ENCODE data around the gene OR10V1. TPM values are rescaled to one million over a fixed set of nuclear protein-coding genes. Genes with fewer than 3 reads are reported as not detected.

The OR10V1 gene
- total and polyA plus RNA-seq, 11 donors = not detected

DNA sequence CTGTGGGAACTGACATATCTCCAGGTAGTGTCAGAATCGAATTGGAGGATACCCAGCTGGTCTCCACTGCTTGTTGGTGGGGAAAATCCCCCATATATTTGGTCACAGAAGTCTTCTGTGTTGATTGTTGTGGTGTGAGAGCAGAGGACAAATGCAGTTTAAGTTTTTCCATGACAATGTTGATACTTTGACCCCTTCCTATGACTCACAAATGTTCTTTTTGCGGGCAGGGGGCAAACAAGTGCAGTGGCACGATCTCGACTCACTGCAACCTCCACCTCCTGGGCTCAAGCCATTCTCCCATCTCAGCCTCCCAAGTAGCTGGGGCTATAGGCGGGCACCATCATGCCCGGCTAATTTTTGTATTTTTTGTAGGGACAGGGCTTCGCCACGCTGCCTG lies 37.4 kb downstream of the OR10V1 start:
- no peak for DNase-seq
- Histone ChIP-seq H3K36me3 (no peaks in the 10 kb centered on the region), H3K4me1 (no peaks in the 10 kb centered on the region), H3K9me3 (no peaks in the 10 kb centered on the region), H3K4me3 (no peak overlapping the region), H3K27me3 (no peaks in the 10 kb centered on the region), H3K27ac (no peak overlapping the region)
- TF ChIP-seq, protein P1, sequence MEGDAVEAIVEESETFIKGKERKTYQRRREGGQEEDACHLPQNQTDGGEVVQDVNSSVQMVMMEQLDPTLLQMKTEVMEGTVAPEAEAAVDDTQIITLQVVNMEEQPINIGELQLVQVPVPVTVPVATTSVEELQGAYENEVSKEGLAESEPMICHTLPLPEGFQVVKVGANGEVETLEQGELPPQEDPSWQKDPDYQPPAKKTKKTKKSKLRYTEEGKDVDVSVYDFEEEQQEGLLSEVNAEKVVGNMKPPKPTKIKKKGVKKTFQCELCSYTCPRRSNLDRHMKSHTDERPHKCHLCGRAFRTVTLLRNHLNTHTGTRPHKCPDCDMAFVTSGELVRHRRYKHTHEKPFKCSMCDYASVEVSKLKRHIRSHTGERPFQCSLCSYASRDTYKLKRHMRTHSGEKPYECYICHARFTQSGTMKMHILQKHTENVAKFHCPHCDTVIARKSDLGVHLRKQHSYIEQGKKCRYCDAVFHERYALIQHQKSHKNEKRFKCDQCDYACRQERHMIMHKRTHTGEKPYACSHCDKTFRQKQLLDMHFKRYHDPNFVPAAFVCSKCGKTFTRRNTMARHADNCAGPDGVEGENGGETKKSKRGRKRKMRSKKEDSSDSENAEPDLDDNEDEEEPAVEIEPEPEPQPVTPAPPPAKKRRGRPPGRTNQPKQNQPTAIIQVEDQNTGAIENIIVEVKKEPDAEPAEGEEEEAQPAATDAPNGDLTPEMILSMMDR (IDR thresholded peaks at IDR 0.05) = no peak
- TF ChIP-seq POLR2A (IDR thresholded peaks at IDR 0.05) = no peak
- intact Hi-C loops (cut with DNase I) = loop anchor here in 5 of 10 donors (5.0 to 10.0 kb wide), 5 partner anchors 79 to 139 kb away; partner anchors contain the start of gene STX3 (in 1 of the 5)
- no peak for ATAC-seq
- WGBS, 4 donors = 87 to 88% (median 87%) methylated on average over 8 of the region's 8 CpGs

DNA sequence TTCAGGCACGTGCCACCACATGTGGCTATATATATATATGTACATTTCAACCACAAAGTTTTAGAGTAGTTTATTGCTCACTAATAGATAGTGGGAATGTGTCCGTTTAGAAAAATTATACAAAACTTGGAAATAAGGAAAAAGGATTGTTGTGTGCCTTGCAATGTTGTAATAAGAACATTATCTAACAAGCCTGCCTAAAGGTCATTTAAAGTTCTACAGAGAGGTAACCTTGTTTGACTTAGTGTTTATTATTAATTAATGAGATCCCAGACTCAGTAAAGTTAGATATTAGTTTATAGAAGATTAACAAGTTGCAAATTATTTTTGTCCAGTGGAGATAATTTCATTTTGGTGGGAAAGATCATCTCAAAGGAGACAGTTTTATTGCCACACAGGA lies 39.4 kb downstream of the OR10V1 start:
- no peak for DNase-seq
- WGBS, 4 donors = 74 to 82% (median 80%) methylated on average over 2 of the region's 2 CpGs
- TF ChIP-seq, protein P1 (IDR thresholded peaks at IDR 0.05) = no peak
- no peak for TF ChIP-seq POLR2A (IDR thresholded peaks at IDR 0.05)
- Histone ChIP-seq H3K36me3 (no peaks in the 10 kb centered on the region), H3K27me3 (no peaks in the 10 kb centered on the region), H3K4me3 (no peak overlapping the region), H3K4me1 (peaks cover 0 to 10% (median 7%) of the 10 kb centered on the region in 12 donors), H3K27ac (no peak overlapping the region), H3K9me3 (no peaks in the 10 kb centered on the region)
- no peak for ATAC-seq
- intact Hi-C loops (cut with DNase I) = loop anchor here in 2 of 10 donors (10.0 kb wide), 3 partner anchors 81 to 129 kb away; partner anchors contain the start of gene STX3 (in 1 of the 2)

DNA sequence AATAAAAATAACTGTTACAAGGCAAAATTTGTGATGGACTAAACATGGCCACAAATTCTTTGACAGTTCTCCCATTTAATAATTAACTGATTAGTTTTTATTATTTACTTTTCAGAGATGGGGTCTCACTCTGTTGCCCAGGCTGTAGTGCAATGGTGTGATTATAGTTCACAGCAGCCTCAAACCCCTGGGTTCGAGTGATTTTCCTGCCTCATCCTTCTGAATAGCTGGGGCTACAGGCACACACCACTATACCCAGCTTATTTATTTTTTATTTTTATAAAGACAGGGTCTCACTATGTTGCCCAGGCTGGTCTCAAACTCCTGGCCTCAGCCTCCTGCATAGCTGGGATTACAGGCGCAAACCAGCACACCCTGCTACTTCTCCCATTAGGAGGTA lies 40.4 kb downstream of the OR10V1 start:
- H3K27ac ChIP-seq = no peak overlapping the region
- H3K4me3 ChIP-seq = no peak overlapping the region
- no peak for TF ChIP-seq POLR2A (IDR thresholded peaks at IDR 0.05)
- TF ChIP-seq, protein P1 (IDR thresholded peaks at IDR 0.05) = no peak
- no peak for ATAC-seq
- WGBS, 4 donors = 86 to 96% (median 87%) methylated on average over 2 of the region's 2 CpGs
- DNase-seq = no peak
- peaks cover 0 to 12% (median 7%) of the 10 kb centered on the region in 12 donors for H3K4me1 ChIP-seq
- no peaks in the 10 kb centered on the region for H3K9me3 ChIP-seq
- no peaks in the 10 kb centered on the region for H3K36me3 ChIP-seq
- intact Hi-C loops (cut with DNase I) = loop anchor here in 2 of 10 donors (10.0 kb wide), 3 partner anchors 82 to 128 kb away; partner anchors contain the start of gene STX3 (in 1 of the 2)
- H3K27me3 ChIP-seq = no peaks in the 10 kb centered on the region

DNA sequence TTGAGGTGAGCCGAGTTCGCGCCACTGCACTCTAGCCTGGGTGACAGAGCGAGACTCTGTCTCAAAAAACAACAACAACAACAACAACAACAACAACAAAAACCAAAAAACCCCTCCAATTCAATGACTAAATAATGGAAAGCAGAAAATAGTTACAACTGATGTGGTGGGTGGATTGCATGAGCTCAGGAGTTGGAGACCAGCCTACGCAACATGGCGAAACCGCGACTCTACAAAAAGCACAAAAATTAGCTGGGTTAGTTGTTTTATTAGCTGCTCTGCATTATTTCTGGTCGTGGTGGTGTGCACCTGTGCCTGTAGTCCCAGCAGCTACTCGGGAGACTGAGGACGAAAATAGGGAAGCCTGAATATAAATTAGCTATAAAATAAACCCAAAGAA lies 42.2 kb downstream of the OR10V1 start:
- no peak for TF ChIP-seq POLR2A (IDR thresholded peaks at IDR 0.05)
- TF ChIP-seq, protein P1 (IDR thresholded peaks at IDR 0.05) = no peak
- H3K4me3 ChIP-seq = no peak overlapping the region
- WGBS, 4 donors = 93 to 96% (median 94%) methylated on average over 11 of the region's 11 CpGs
- intact Hi-C loops (cut with DNase I) = loop anchor here in 2 of 10 donors (10.0 kb wide), 3 partner anchors 83 to 127 kb away; partner anchors contain the start of gene STX3 (in 1 of the 2)
- no peaks in the 10 kb centered on the region for H3K9me3 ChIP-seq
- ATAC-seq (no peak), DNase-seq (no peak)
- no peaks in the 10 kb centered on the region for H3K27me3 ChIP-seq
- no peak overlapping the region for H3K27ac ChIP-seq
- H3K36me3 ChIP-seq = peaks cover 0 to 6% (median 3%) of the 10 kb centered on the region in 9 donors
- H3K4me1 ChIP-seq = peaks cover 6 to 28% (median 20%) of the 10 kb centered on the region in 12 donors

Measured in heart left ventricle (tissue), 16 donors.